ENCODE measurements around the gene GNB1L. TPM values are rescaled to one million over a fixed set of nuclear protein-coding genes. Genes with fewer than 3 reads are reported as not detected.

The GNB1L gene
- total and polyA plus RNA-seq, 10 of the 15 experiments (the other 5 are each of a cell fraction or from before 2014, with no cell fraction given), result 0.21 to 19.4 (median 6.8) TPM

DNA sequence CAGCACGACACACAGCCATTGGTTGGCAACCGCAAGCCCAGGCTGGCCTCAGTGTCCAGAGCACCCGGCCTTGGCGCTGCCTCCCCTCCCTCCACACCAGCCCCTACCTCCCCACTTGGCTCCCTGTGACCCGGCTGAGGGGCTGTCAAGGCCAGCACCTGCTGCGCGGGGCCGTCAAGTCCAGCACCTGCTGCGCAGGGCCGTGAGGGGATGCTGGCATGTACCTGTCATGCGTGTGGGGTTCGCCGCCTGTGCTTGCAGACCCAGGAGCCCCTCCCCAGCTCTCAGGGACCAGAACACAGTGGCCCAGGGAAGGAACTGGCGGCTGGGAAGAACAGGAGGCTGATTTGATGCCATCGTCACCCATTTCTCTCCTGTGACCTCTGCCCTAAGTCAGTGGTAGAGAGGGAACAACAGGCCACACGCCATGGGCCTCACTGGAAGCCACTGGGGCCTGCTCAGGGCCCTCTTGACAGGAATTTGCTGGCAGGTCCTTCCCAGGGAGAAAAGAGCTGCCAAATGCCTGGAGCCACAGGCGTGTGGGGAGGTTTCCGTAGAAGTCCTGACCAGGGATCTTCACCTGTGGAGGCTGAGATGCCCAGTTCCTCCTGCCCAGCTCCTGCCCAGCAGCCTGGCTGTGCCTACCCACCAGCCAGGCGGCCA is 56.5 kb downstream of the GNB1L start:
- Histone ChIP-seq H3K4me1 (ENCODE audit: control insufficient read depth, insufficient read depth, low read length) (no peaks in the 10 kb centered on the region), H2AFZ (ENCODE audit: control insufficient read depth, low read depth, low read length) (no peak overlapping the region), H3K4me2 (ENCODE audit: control insufficient read depth, insufficient read depth) (no peak overlapping the region), H3K4me3 (no peak overlapping the region), H3K9me3 (replicated peaks; ENCODE audit: control insufficient read depth, insufficient read depth, low read length) (no peaks in the 10 kb centered on the region), H3K9ac (ENCODE audit: control insufficient read depth, insufficient read depth, low read length) (no peak overlapping the region), H4K20me1 (ENCODE audit: control insufficient read depth, insufficient read depth) (no peaks in the 10 kb centered on the region), H3K79me2 (ENCODE audit: control insufficient read depth, insufficient read depth, low read length) (no peaks in the 10 kb centered on the region), H3K27me3 (replicated peaks in 1 of 2; ENCODE audit: control insufficient read depth in 2 of 2, insufficient read depth in 2 of 2, low read length in 1 of 2) (no peaks in the 10 kb centered on the region), H3K27ac (ENCODE audit: control insufficient read depth, insufficient read depth) (no peak overlapping the region), H3K36me3 (ENCODE audit: control insufficient read depth in 2 of 2, insufficient read depth in 2 of 2, low read length in 1 of 2) (no peaks in the 10 kb centered on the region)
- CTCF ChIA-PET, result no interaction called here
- in situ Hi-C loops (cut with MboI), result no loop called here
- SMC1A ChIA-PET (ENCODE audit: uncharacterized antibody, unreplicated experiment), result no interaction called here
- no peak for FAIRE-seq
- POLR2A ChIA-PET, result no interaction called here
- 86% methylated on average over 18 of the region's 19 CpGs for WGBS (ENCODE audit: insufficient coverage, insufficient replicate concordance, low lambda C conversion rate, missing lambda C conversion rate)
- no TSS peak for BruUV-seq (replicated peaks)
- no peak for DNase-seq (ENCODE audit: low read depth, low spot score)
- intact Hi-C loops (cut with micrococcal nuclease; ENCODE audit: unreplicated experiment), result no loop called here
- TF ChIP-seq ZSCAN29 (IDR thresholded peaks at IDR 0.05) (no peak), CHD1 (IDR thresholded peaks at IDR 0.05; ENCODE audit: low read depth, low read length) (no peak), TCF3 (IDR thresholded peaks at IDR 0.05; ENCODE audit: borderline replicate concordance, insufficient read depth, low read depth, low read length) (no peak)
- TF ChIP-seq, protein P1, sequence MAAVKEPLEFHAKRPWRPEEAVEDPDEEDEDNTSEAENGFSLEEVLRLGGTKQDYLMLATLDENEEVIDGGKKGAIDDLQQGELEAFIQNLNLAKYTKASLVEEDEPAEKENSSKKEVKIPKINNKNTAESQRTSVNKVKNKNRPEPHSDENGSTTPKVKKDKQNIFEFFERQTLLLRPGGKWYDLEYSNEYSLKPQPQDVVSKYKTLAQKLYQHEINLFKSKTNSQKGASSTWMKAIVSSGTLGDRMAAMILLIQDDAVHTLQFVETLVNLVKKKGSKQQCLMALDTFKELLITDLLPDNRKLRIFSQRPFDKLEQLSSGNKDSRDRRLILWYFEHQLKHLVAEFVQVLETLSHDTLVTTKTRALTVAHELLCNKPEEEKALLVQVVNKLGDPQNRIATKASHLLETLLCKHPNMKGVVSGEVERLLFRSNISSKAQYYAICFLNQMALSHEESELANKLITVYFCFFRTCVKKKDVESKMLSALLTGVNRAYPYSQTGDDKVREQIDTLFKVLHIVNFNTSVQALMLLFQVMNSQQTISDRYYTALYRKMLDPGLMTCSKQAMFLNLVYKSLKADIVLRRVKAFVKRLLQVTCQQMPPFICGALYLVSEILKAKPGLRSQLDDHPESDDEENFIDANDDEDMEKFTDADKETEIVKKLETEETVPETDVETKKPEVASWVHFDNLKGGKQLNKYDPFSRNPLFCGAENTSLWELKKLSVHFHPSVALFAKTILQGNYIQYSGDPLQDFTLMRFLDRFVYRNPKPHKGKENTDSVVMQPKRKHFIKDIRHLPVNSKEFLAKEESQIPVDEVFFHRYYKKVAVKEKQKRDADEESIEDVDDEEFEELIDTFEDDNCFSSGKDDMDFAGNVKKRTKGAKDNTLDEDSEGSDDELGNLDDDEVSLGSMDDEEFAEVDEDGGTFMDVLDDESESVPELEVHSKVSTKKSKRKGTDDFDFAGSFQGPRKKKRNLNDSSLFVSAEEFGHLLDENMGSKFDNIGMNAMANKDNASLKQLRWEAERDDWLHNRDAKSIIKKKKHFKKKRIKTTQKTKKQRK (IDR thresholded peaks at IDR 0.05; ENCODE audit: low read depth, low read length), result no peak
- no peak for ATAC-seq
- RAD21 ChIA-PET (ENCODE audit: unreplicated experiment), result no interaction called here

Measured in GM12878 (cell line).